Stimulated activated CD4-positive, alpha-beta T cell treated with anti-CD3 and anti-CD28 coated beads, Interleukin-12 subunit alpha, Interleukin-12 subunit beta, amount 100 ng/mL, for 4 hours (primary cell): ENCODE data around the gene MYL3.

Experiments used
- DNase-seq: peaks from one replicate; pipeline ENCODE4 v3.0.0-alpha.2; 2020

MYL3 gene

GRCh38 chr3:46882377-46883053, 19.3 kb upstream of the MYL3 start:
- DNase-seq, result peak; percentile 6

GRCh38 chr3:46881596-46882376, 18.5 kb upstream of the MYL3 start:
- peak; percentile 17 for DNase-seq

- DNase-seq, result no peak
These were observed 17.8 kb upstream of the MYL3 start for GRCh38 chr3:46880884-46881595.

- no peak for DNase-seq
These were observed 15.7 kb upstream of the MYL3 start for GRCh38 chr3:46878781-46879436.

GRCh38 chr3:46877406-46878125, 14.3 kb upstream of the MYL3 start, which contains the start of gene PTH1R:
Gene PTH1R (plus strand): TSS chr3:46877721. CDS start chr3:46883560, 5,839 bp downstream.
- DNase-seq, result no peak

- no peak for DNase-seq
These were observed 13.4 kb upstream of the MYL3 start for GRCh38 chr3:46876313-46877300.

- DNase-seq, result no peak
These were observed 12.3 kb upstream of the MYL3 start for GRCh38 chr3:46875560-46875959.

GRCh38 chr3:46874430-46874829, 11.2 kb upstream of the MYL3 start:
- no peak for DNase-seq

- DNase-seq, result no peak
These were observed 10.3 kb upstream of the MYL3 start for GRCh38 chr3:46873521-46873920.

- no peak for DNase-seq
These were observed 8.0 kb upstream of the MYL3 start for GRCh38 chr3:46871222-46871621.

- no peak for DNase-seq
These were observed 7.4 kb upstream of the MYL3 start for GRCh38 chr3:46870651-46871050.

GRCh38 chr3:46869440-46869839, 6.2 kb upstream of the MYL3 start:
- no peak for DNase-seq

GRCh38 chr3:46868948-46869347, 5.7 kb upstream of the MYL3 start:
- DNase-seq, result no peak

- no peak for DNase-seq
These were observed 5.0 kb upstream of the MYL3 start for GRCh38 chr3:46868287-46868686.

GRCh38 chr3:46867550-46867898, 4.3 kb upstream of the MYL3 start:
- no peak for DNase-seq

- DNase-seq, result peak; percentile 89
These were observed 3.7 kb upstream of the MYL3 start for GRCh38 chr3:46866720-46867549.

- no peak for DNase-seq
These were observed 2.9 kb upstream of the MYL3 start for GRCh38 chr3:46866032-46866595.

GRCh38 chr3:46865546-46865945, 2.3 kb upstream of the MYL3 start:
- DNase-seq, result no peak

GRCh38 chr3:46865031-46865507, 1.8 kb upstream of the MYL3 start:
- DNase-seq, result no peak
